SH-SY5Y (cell line): ENCODE measurements around the gene COMMD7.

Source experiments
- GATA2 ChIP-seq: IDR thresholded peaks from 2 replicates; pipeline ENCODE4 v1.6.1; 2011; ENCODE audit warnings: mild to moderate bottlenecking, low read depth, low read length
- GATA3 ChIP-seq: IDR thresholded peaks from 2 replicates; pipeline ENCODE4 v1.6.1; 2011; ENCODE audit warnings: low read depth, mild to moderate bottlenecking, low read length, moderate library complexity

DNA sequence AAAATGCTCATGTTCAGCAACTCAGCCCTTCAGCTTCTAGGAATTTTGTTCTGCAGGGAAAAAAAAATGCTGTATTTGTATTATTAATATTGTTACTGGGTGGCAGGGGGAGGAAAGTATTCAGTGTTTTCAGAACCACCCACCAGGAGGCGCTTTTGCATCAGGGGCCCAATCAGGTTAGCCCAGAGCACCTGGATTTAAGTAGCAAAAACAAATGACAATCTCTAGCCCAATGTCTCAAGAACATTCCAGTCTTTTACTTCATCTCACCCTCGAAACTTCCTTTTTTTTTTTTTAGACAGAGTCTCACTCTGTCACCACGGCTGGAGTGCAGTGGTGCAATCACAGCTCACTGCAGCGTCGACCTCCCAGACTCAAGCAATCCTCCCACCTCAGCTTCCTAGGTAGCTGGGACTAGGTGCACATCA, 68.9 kb downstream of the COMMD7 start:
- no peak for TF ChIP-seq GATA3
- no peak for TF ChIP-seq GATA2
